Esophagus muscularis mucosa (tissue), 4 donors: ENCODE results near the gene ECSIT. TPM values are rescaled to one million over a fixed set of nuclear protein-coding genes. Genes with fewer than 3 reads are reported as not detected.
A peak's percentile ranks its signal among the peaks of the same experiment; 100 is the strongest.
"Not testable (repeated sequence)": the region's sequence is repeated elsewhere in the genome, so short reads cannot be mapped to it uniquely, and the experiment has no call there.

Source experiments
- DNase-seq: peaks from one replicate; pipeline ENCODE4 v3.0.0-alpha.2; 2017; ENCODE audit errors: extremely low spot score
- H3K27ac ChIP-seq, 4 donors: fragments of 200-600 bp; sonication (generic); replicated peaks in 1 of 4; 1 replicate in 3 of 4; 2 replicates in 1 of 4; pipeline ENCODE4 v1.5.1; 2016 to 2019; ENCODE audit warnings: mild to moderate bottlenecking in 1 of 4
- H3K27me3 ChIP-seq, 4 donors: fragments of 200-600 bp; sonication (generic); one replicate each; pipeline versions ENCODE4 v1.5.1 to v1.6.0; 2016 to 2019
- H3K36me3 ChIP-seq, 4 donors: fragments of 200-600 bp; sonication (generic); one replicate each; pipeline ENCODE4 v1.5.1; 2016 to 2019
- H3K4me1 ChIP-seq, 4 donors: fragments of 200-600 bp; sonication (generic); one replicate each; pipeline ENCODE4 v1.5.1; 2016 to 2019
- H3K4me3 ChIP-seq, 4 donors: fragments of 200-600 bp; sonication (generic); 1 replicate in 2 of 4; 2 replicates in 2 of 4; pipeline ENCODE4 v1.5.1; 2016 to 2019; ENCODE audit warnings: mild to moderate bottlenecking in 4 of 4, moderate library complexity in 1 of 4
- H3K9me3 ChIP-seq, 4 donors: fragments of 200-600 bp; sonication (generic); 1 replicate in 3 of 4; 2 replicates in 1 of 4; pipeline ENCODE4 v1.5.1; 2016 to 2019
- EP300 ChIP-seq: sonication (generic); formaldehyde crosslinking; IDR thresholded peaks from one replicate; pipeline ENCODE4 v1.6.1; 2017; ENCODE audit warnings: antibody characterized with exemption
- POLR2A ChIP-seq: fragments of 450-650 bp; IDR thresholded peaks from one replicate; pipeline ENCODE4 v1.6.1; 2017; ENCODE audit warnings: antibody characterized with exemption, moderate library complexity, mild to moderate bottlenecking, low read depth
- POLR2AphosphoS5 ChIP-seq, 2 donors: sonication (generic); formaldehyde crosslinking; IDR thresholded peaks; one replicate each; pipeline ENCODE4 v1.6.1; 2017; ENCODE audit warnings: antibody characterized with exemption in 2 of 2
- WGBS: methylation state at CpG from one replicate; pipeline ENCODE4 v1.1.5; 2018; 5-methylcytosine and 5-hydroxymethylcytosine counted together
- intact Hi-C: fragments of 100-400 bp; cut with DNase I; formaldehyde crosslinking; loops from one replicate; pipeline ENCODE4 v1.15.1; 2023
- total RNA-seq, 4 donors: library from RNA; depleted of rRNA; stranded (reverse); fragments of >200 nt; gene quantifications; one replicate each; pipeline versions ENCODE4 v1.1.0 to v1.2.1, GENCODE V29; 2016
- TF ChIP-seq, protein P1 (sequence below), 3 experiments: fragments of 200-600 bp in 2 of 3; fragments of 450-650 bp in 1 of 3; sonication (generic) in 2 of 3; IDR thresholded peaks; one replicate each; pipeline ENCODE4 v1.5.1; 2017 to 2019; ENCODE audit warnings: antibody characterized with exemption in 3 of 3, mild to moderate bottlenecking in 2 of 3, moderate library complexity in 1 of 3

ECSIT gene, protein sequence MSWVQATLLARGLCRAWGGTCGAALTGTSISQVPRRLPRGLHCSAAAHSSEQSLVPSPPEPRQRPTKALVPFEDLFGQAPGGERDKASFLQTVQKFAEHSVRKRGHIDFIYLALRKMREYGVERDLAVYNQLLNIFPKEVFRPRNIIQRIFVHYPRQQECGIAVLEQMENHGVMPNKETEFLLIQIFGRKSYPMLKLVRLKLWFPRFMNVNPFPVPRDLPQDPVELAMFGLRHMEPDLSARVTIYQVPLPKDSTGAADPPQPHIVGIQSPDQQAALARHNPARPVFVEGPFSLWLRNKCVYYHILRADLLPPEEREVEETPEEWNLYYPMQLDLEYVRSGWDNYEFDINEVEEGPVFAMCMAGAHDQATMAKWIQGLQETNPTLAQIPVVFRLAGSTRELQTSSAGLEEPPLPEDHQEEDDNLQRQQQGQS
- total RNA-seq, result 10 to 100 TPM; 72.7 to 97.5 (median 81.8) TPM

DNA sequence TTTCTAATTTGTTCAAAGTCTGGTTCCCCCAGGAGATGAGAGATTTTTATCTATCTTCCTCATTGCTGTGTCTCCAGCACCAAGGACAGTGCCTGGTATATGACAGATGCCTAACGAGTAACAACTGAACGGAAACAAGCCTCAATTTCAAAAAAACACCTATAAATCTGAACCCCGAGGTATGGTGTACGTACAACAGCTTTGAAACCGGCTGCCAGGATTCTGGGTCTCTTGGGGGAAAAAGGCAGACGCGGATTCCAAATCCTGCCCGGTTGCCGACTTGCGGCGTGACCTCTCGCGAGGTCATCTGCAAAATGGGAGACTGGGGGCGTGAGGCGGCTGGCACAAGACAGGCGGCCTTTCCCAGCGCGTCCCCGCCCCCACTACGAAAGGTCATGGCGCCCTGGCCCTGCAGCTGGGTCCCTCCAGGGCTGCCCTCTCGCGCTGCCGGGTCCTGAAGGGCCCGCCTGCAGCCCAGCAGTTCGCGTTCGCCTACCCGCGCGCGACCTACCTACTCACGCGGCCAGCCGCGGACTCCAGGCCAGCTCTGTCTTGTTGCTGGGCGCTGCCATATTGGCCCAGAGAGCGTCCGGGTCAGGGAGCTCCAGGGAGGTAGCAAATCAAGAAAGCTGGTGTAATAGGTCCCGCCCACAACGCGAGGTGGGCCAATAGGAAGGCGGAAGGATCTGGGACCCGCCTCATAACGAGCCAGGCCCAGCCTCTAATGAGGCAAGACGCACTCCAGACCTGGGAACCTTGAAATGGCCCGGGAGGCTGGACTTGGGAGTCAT, at the start of gene ECSIT:
Gene ECSIT, minus strand, starts transcription at position 584 of the 791 bp plus-strand sequence. CDS start 9,964 bp downstream, outside the sequence.
- peak; percentile 99 for DNase-seq
- TF ChIP-seq POLR2AphosphoS5 (IDR thresholded peaks at IDR 0.05) (peak; percentile 79 to 85), POLR2A (no peak)
- TF ChIP-seq, protein P1, sequence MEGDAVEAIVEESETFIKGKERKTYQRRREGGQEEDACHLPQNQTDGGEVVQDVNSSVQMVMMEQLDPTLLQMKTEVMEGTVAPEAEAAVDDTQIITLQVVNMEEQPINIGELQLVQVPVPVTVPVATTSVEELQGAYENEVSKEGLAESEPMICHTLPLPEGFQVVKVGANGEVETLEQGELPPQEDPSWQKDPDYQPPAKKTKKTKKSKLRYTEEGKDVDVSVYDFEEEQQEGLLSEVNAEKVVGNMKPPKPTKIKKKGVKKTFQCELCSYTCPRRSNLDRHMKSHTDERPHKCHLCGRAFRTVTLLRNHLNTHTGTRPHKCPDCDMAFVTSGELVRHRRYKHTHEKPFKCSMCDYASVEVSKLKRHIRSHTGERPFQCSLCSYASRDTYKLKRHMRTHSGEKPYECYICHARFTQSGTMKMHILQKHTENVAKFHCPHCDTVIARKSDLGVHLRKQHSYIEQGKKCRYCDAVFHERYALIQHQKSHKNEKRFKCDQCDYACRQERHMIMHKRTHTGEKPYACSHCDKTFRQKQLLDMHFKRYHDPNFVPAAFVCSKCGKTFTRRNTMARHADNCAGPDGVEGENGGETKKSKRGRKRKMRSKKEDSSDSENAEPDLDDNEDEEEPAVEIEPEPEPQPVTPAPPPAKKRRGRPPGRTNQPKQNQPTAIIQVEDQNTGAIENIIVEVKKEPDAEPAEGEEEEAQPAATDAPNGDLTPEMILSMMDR (IDR thresholded peaks at IDR 0.05), result no peak
- Histone ChIP-seq H3K4me3 (peak within 1 kb of the TSS; percentile 70 to 97 (median 86)), H3K27me3 (no peaks in the 10 kb centered on the region), H3K36me3 (peaks cover 4 to 23% (median 20%) of the 10 kb centered on the region in 4 donors), H3K27ac (peak within 1 kb of the TSS; percentile 81 to 92 (median 88)), H3K4me1 (peaks cover 16 to 43% (median 39%) of the 10 kb centered on the region in 4 donors), H3K9me3 (no peaks in the 10 kb centered on the region)
- intact Hi-C loops, result no loop called here
- WGBS, result 0% methylated on average over 20 of the region's 47 CpGs

DNA sequence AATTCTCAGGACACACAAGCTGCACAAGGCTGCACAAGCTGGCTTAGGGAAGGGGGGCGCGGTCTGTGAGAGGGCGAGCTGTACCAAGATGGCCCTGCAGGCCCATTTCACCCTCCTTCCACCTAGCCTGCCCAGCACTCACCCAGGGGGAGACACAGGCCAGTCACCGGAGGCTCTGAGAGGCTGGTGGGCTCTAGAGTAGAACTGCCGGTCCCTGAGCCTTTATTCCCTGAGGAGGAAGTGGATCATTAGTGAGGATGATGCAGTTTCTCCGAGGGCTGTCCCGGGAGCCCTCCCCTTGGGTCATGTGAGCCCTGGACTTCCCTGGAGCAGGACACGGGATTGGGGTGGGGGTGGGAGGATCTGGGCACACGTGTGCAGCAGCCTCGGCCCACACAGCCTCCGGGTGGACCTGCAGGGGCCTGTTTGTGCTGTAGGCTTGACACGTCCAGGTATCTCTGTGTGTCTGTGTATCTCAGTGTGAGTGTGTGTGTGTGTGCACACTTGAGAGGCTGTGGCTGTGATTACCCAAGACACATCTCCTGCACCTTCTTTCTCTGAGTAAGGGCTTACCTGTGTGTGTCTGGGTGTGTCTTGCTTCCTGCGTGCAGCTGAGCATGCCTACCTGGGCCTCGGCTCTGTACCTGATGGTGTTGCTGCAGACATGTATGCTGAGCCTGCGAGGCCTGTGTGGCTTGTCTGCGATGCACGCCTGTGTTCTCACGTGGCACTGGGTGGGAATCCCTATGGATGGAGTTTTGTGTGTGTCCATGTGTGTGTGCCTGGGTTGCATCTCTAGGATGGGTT, 48.7 kb upstream of the ECSIT start, which contains the start of gene ACP5:
Gene ACP5, minus strand, starts transcription at position 195 of the 807 bp plus-strand sequence. CDS start 328 bp downstream, outside the sequence.
- TF ChIP-seq, protein P1 (IDR thresholded peaks at IDR 0.05), result no peak
- TF ChIP-seq EP300, result no peak
- TF ChIP-seq POLR2A, result no peak
- TF ChIP-seq POLR2AphosphoS5 (IDR thresholded peaks at IDR 0.05), result no peak
- H3K4me3 ChIP-seq, result peak within 1 kb of the TSS; percentile 39 to 51 (median 42)
- no peaks in the 10 kb centered on the region for H3K36me3 ChIP-seq
- no peak for DNase-seq
- no peaks in the 10 kb centered on the region for H3K9me3 ChIP-seq
- 72% methylated on average over 9 of the region's 18 CpGs for WGBS
- intact Hi-C loops, result no loop called here
- peaks cover 0 to 25% (median 9%) of the 10 kb centered on the region in 4 donors for H3K27me3 ChIP-seq
- H3K27ac ChIP-seq, result peak within 1 kb of the TSS in 2 of 4 donors; percentile 15 to 33
- peaks cover 7 to 25% (median 15%) of the 10 kb centered on the region in 4 donors for H3K4me1 ChIP-seq

DNA sequence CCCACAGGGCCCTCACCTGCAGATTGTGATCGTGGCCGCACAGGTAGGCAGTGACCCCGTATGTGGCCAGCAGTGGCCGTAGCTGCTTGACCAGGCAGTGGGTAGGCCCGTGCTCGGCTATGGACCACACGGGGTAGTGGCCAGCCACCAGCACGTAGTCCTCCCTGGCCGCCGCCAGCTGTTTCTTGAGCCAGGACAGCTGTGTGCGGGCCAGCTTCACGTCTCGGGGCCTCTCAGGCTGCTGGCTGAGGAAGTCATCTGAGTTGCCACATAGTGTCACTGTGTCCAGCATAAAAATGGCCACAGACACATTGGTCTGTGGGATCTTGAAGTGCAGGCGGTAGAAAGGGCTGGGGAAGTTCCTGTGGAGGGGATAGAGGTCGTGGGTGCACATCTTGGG, 47.3 kb upstream of the ECSIT start:
- H3K4me3 ChIP-seq, result no peak overlapping the region
- no peaks in the 10 kb centered on the region for H3K9me3 ChIP-seq
- WGBS, result 83% methylated on average over 4 of the region's 15 CpGs
- no peak overlapping the region for H3K27ac ChIP-seq
- intact Hi-C loops, result no loop called here
- H3K27me3 ChIP-seq, result peaks cover 0 to 25% (median 9%) of the 10 kb centered on the region in 4 donors
- no peak for DNase-seq
- H3K4me1 ChIP-seq, result peaks cover 7 to 18% (median 12%) of the 10 kb centered on the region in 4 donors
- no peak for TF ChIP-seq POLR2AphosphoS5 (IDR thresholded peaks at IDR 0.05)
- TF ChIP-seq POLR2A, result no peak
- TF ChIP-seq EP300, result no peak
- TF ChIP-seq, protein P1 (IDR thresholded peaks at IDR 0.05), result no peak
- H3K36me3 ChIP-seq, result no peaks in the 10 kb centered on the region

DNA sequence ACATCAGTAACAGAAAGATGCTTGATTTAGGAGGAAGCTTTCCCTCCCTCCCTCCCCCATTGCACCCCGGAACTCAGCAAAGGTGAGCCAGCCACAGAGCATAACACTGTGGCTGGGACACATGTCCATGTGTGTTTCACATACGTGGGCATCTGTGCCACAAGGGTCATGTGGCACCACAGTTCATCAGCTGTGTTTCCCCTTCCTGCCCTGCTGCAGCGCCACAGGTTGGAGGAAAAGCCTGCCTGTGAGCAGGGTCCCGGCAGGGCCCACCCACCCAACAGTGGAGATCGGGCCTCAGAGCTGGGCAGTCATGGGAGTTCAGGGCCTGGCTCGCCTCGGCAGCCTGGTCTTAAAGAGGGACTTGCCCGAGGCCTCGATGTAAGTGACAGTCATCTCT, 45.8 kb upstream of the ECSIT start:
- TF ChIP-seq EP300, result no peak
- WGBS, result 88% methylated on average over 2 of the region's 9 CpGs
- intact Hi-C loops, result no loop called here
- peaks cover 7 to 18% (median 12%) of the 10 kb centered on the region in 4 donors for H3K4me1 ChIP-seq
- H3K27me3 ChIP-seq, result peaks cover 0 to 25% (median 9%) of the 10 kb centered on the region in 4 donors
- DNase-seq, result no peak
- H3K9me3 ChIP-seq, result no peaks in the 10 kb centered on the region
- no peak overlapping the region for H3K4me3 ChIP-seq
- no peaks in the 10 kb centered on the region for H3K36me3 ChIP-seq
- H3K27ac ChIP-seq, result no peak overlapping the region

DNA sequence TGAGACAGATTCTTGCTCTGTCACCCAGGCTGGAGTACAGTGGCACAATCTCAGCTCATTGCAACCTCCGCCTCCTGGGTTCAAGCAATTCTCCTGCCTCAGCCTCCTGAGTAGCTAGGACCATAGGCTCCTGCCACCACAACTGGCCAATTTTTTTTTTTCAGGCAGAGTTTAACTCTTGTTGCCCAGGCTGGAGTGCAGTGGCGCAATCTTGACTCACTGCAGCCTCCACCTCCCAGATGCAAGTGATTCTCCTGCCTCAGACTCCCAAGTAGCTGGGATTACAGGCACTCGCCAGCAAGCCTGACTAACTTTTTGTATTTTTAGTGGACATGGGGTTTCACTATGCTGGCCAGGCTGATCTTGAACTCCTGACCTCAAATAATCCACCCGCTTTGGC, 44.8 kb upstream of the ECSIT start:
- Histone ChIP-seq H3K27me3 (peaks cover 0 to 16% (median 7%) of the 10 kb centered on the region in 4 donors), H3K4me1 (peaks cover 5 to 13% (median 8%) of the 10 kb centered on the region in 4 donors)
- intact Hi-C loops, H3K27ac ChIP-seq, DNase-seq, H3K36me3 ChIP-seq, H3K4me3 ChIP-seq, H3K9me3 ChIP-seq: not testable (repeated sequence)
- 90% methylated on average over 4 of the region's 4 CpGs for WGBS

DNA sequence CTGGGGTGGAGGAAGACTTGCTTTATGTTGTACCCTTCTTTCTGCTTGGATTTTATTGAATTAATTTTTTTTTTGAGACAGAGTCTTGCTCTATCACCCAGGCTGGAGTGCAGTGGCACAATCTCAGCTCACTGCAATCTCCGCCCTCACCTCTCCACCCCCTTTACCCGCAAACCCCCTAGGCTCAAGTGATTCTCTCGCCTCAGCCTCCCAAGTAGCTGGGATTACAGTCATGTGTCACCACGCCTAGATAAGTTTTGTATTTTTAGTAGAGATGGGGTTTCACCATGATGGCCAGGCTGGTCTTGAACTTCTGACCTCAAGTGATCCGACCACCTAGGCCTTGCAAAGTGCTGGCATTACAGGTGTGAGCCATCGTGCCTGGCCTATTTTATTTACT, 44.4 kb upstream of the ECSIT start:
- H3K27me3 ChIP-seq, result peaks cover 0 to 12% (median 3%) of the 10 kb centered on the region in 4 donors
- H3K36me3 ChIP-seq, H3K4me1 ChIP-seq, H3K9me3 ChIP-seq, H3K4me3 ChIP-seq, intact Hi-C loops, DNase-seq, H3K27ac ChIP-seq: not testable (repeated sequence)
- WGBS, result 87% methylated on average over 6 of the region's 6 CpGs
